Breast epithelium (tissue), 4 donors: ENCODE results near the gene PPP2CA. TPM values are rescaled to one million over a fixed set of nuclear protein-coding genes. Genes with fewer than 3 reads are reported as not detected.
"Not testable (repeated sequence)": the region's sequence is repeated elsewhere in the genome, so short reads cannot be mapped to it uniquely, and the experiment has no call there.

Experiments
- DNase-seq, 2 donors: peaks; one replicate each; pipeline ENCODE4 v3.0.0-alpha.2; 2019; ENCODE audit warnings: low spot score in 2 of 2
- H3K27ac ChIP-seq, 2 donors: fragments of 200-600 bp; sonication (generic) in 1 of 2; one replicate each; pipeline ENCODE4 v1.5.1; 2016 to 2019; ENCODE audit warnings: mild to moderate bottlenecking in 1 of 2
- H3K27me3 ChIP-seq, 2 donors: fragments of 200-600 bp; sonication (generic) in 1 of 2; one replicate each; pipeline versions ENCODE4 v1.5.1 to v1.6.0; 2017 to 2019; ENCODE audit warnings: control low read depth in 1 of 2, mild to moderate bottlenecking in 1 of 2
- H3K36me3 ChIP-seq: fragments of 200-600 bp; one replicate; pipeline ENCODE4 v1.5.1; 2019
- H3K4me1 ChIP-seq, 2 donors: fragments of 200-600 bp; sonication (generic); one replicate each; pipeline ENCODE4 v1.5.1; 2016 to 2019; ENCODE audit warnings: control low read depth in 1 of 2
- H3K4me3 ChIP-seq, 3 donors: fragments of 200-600 bp; sonication (generic); 1 replicate in 2 of 3; 2 replicates in 1 of 3; pipeline ENCODE4 v1.5.1; 2016 to 2019; ENCODE audit warnings: mild to moderate bottlenecking in 3 of 3, moderate library complexity in 2 of 3
- H3K9me3 ChIP-seq, 2 donors: fragments of 200-600 bp; sonication (generic) in 1 of 2; one replicate each; pipeline ENCODE4 v1.5.1; 2016 to 2019; ENCODE audit warnings: control low read depth in 1 of 2
- CTCF ChIP-seq, 3 donors: fragments of 450-650 bp; IDR thresholded peaks; one replicate each; pipeline ENCODE4 v1.5.1; 2016 to 2017; ENCODE audit warnings: antibody characterized with exemption in 3 of 3, mild to moderate bottlenecking in 3 of 3, moderate library complexity in 3 of 3
- POLR2A ChIP-seq: fragments of 450-650 bp; IDR thresholded peaks from one replicate; pipeline ENCODE4 v1.6.1; 2016; ENCODE audit warnings: antibody characterized with exemption, mild to moderate bottlenecking, moderate library complexity
- POLR2AphosphoS5 ChIP-seq, 3 donors: sonication (generic); formaldehyde crosslinking; IDR thresholded peaks; one replicate each; pipeline ENCODE4 v1.6.1; 2017; ENCODE audit warnings: antibody characterized with exemption in 3 of 3
- intact Hi-C: fragments of 100-400 bp; cut with DNase I; formaldehyde crosslinking; loops from one replicate; pipeline ENCODE4 v1.15.1; 2023; ENCODE audit warnings: low total_unique reads
- total RNA-seq, 3 donors: library from RNA; depleted of rRNA; stranded (reverse); fragments of >200 nt; gene quantifications; one replicate each; pipeline ENCODE4 v1.1.0, GENCODE V29; 2016

PPP2CA gene
- total RNA-seq, 3 donors from 2014 or later, result 101 to 152 (median 121) TPM

- Histone ChIP-seq H3K27me3 (no peaks in the 10 kb centered on the region), H3K9me3 (no peaks in the 10 kb centered on the region), H3K27ac (no peak overlapping the region), H3K4me1 (no peaks in the 10 kb centered on the region), H3K4me3 (no peak overlapping the region), H3K36me3 (no peaks in the 10 kb centered on the region)
- intact Hi-C loops, result no loop called here
- no peak for TF ChIP-seq CTCF (IDR thresholded peaks at IDR 0.05)
- TF ChIP-seq POLR2AphosphoS5 (IDR thresholded peaks at IDR 0.05), result no peak
- TF ChIP-seq POLR2A, result no peak
- no peak for DNase-seq
Observed at GRCh38 chr5:134255418-134256150, 29.7 kb upstream of the PPP2CA start.

- H3K36me3 ChIP-seq, H3K4me3 ChIP-seq, H3K4me1 ChIP-seq, H3K27me3 ChIP-seq, intact Hi-C loops, H3K9me3 ChIP-seq: not testable (repeated sequence)
- peak overlapping the region in 1 of 2 donors; percentile 23 for H3K27ac ChIP-seq
- peak in 1 of 2 donors; percentile 32 for DNase-seq
Observed at GRCh38 chr5:134253368-134254153, 27.7 kb upstream of the PPP2CA start.

- intact Hi-C loops, result no loop called here
- H3K4me1 ChIP-seq, result no peaks in the 10 kb centered on the region
- no peak for DNase-seq
- H3K27ac ChIP-seq, result no peak overlapping the region
- no peaks in the 10 kb centered on the region for H3K27me3 ChIP-seq
- H3K4me3 ChIP-seq, result no peak overlapping the region
- TF ChIP-seq POLR2A (no peak), POLR2AphosphoS5 (IDR thresholded peaks at IDR 0.05) (no peak), CTCF (IDR thresholded peaks at IDR 0.05) (no peak)
- H3K9me3 ChIP-seq, result no peaks in the 10 kb centered on the region
- no peaks in the 10 kb centered on the region for H3K36me3 ChIP-seq
Observed at GRCh38 chr5:134252671-134253070, 26.8 kb upstream of the PPP2CA start.

- Histone ChIP-seq H3K27ac (no peak overlapping the region), H3K4me3 (no peak overlapping the region), H3K4me1 (no peaks in the 10 kb centered on the region), H3K9me3 (no peaks in the 10 kb centered on the region), H3K36me3 (no peaks in the 10 kb centered on the region), H3K27me3 (no peaks in the 10 kb centered on the region)
- no peak for DNase-seq
- TF ChIP-seq POLR2AphosphoS5 (IDR thresholded peaks at IDR 0.05) (no peak), POLR2A (no peak), CTCF (IDR thresholded peaks at IDR 0.05) (no peak)
- intact Hi-C loops, result no loop called here
Observed at GRCh38 chr5:134250949-134251348, 25.1 kb upstream of the PPP2CA start.

GRCh38 chr5:134249469-134250379, 23.9 kb upstream of the PPP2CA start:
- intact Hi-C loops, result no loop called here
- TF ChIP-seq CTCF (IDR thresholded peaks at IDR 0.05) (no peak), POLR2A (no peak), POLR2AphosphoS5 (IDR thresholded peaks at IDR 0.05) (no peak)
- Histone ChIP-seq H3K9me3 (no peaks in the 10 kb centered on the region), H3K27me3 (no peaks in the 10 kb centered on the region), H3K36me3 (no peaks in the 10 kb centered on the region), H3K4me1 (peaks cover 0 to 3% of the 10 kb centered on the region in 2 donors), H3K27ac (peak overlapping the region in 1 of 2 donors; percentile 16), H3K4me3 (no peak overlapping the region)
- DNase-seq, result no peak
